ENCODE measurements around the gene PLXNB1. TPM values are rescaled to one million over a fixed set of nuclear protein-coding genes. Genes with fewer than 3 reads are reported as not detected.
A peak's percentile ranks its signal among the peaks of the same experiment; 100 is the strongest.

The PLXNB1 gene
- total and polyA plus RNA-seq, 12 donors: 3.4 to 115 (median 13.7) TPM

DNA sequence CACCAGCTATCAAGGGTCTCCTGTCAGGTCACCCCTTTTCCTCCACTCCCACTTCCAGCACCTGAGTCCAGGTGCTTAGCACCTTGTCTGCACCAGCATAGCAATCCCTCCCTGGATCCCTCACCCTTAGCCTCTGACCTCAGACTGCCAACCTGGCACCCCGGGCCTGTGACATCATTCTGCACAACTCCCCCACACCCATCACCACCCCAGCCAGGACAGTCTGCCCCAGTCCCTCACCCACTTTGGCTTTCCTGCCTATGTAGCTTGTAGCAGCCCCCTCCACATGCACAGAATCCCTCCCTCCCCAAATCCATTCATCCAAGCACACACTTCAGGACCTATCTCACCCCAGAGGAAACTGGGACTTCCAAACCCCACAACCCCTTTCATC is 819 bp upstream of the PLXNB1 start:
- TF ChIP-seq, protein P1, sequence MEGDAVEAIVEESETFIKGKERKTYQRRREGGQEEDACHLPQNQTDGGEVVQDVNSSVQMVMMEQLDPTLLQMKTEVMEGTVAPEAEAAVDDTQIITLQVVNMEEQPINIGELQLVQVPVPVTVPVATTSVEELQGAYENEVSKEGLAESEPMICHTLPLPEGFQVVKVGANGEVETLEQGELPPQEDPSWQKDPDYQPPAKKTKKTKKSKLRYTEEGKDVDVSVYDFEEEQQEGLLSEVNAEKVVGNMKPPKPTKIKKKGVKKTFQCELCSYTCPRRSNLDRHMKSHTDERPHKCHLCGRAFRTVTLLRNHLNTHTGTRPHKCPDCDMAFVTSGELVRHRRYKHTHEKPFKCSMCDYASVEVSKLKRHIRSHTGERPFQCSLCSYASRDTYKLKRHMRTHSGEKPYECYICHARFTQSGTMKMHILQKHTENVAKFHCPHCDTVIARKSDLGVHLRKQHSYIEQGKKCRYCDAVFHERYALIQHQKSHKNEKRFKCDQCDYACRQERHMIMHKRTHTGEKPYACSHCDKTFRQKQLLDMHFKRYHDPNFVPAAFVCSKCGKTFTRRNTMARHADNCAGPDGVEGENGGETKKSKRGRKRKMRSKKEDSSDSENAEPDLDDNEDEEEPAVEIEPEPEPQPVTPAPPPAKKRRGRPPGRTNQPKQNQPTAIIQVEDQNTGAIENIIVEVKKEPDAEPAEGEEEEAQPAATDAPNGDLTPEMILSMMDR (IDR thresholded peaks at IDR 0.05): no peak
- TF ChIP-seq POLR2A (IDR thresholded peaks at IDR 0.05): no peak
- no peaks in the 10 kb centered on the region for H3K27me3 ChIP-seq
- no peak for DNase-seq
- no peaks in the 10 kb centered on the region for H3K9me3 ChIP-seq (replicated peaks in 1 of 3)
- H3K4me1 ChIP-seq (replicated peaks in 1 of 2): peaks cover 7 to 19% of the 10 kb centered on the region in 2 donors
- H3K27ac ChIP-seq: peak overlapping the region in 1 of 5 donors; percentile 79
- WGBS, 4 donors: 71 to 88% (median 79%) methylated on average over 1 of the region's 1 CpG
- no peak overlapping the region for H3K4me3 ChIP-seq
- intact Hi-C loops (cut with DNase I): loop anchor here (1.0 to 10.0 kb wide), 3 partner anchors 28 to 236 kb away; no protein-coding TSS in a partner anchor
- peaks cover 0 to 20% of the 10 kb centered on the region in 2 donors for H3K36me3 ChIP-seq (replicated peaks in 1 of 2)

GRCh38 chr3:48429317-48429959 is 448 bp downstream of the PLXNB1 start:
- H3K4me3 ChIP-seq: peak overlapping the region; percentile 28 to 93 (median 62)
- peaks cover 0 to 20% of the 10 kb centered on the region in 2 donors for H3K36me3 ChIP-seq (replicated peaks in 1 of 2)
- peak; percentile 27 to 70 (median 52) for DNase-seq
- H3K27me3 ChIP-seq: no peaks in the 10 kb centered on the region
- no peaks in the 10 kb centered on the region for H3K9me3 ChIP-seq (replicated peaks in 1 of 3)
- WGBS, 4 donors: 0 to 1% (median 0%) methylated on average over 11 to 86 of the region's 86 CpGs
- peak in 1 of 2 donors; percentile 56 for TF ChIP-seq POLR2A (IDR thresholded peaks at IDR 0.05)
- TF ChIP-seq, protein P1 (IDR thresholded peaks at IDR 0.05): peak in 1 of 6 experiments; percentile 27
- intact Hi-C loops (cut with DNase I): no loop called here
- H3K4me1 ChIP-seq (replicated peaks in 1 of 2): peaks cover 7 to 19% of the 10 kb centered on the region in 2 donors
- peak overlapping the region in 4 of 5 donors; percentile 53 to 79 (median 66) for H3K27ac ChIP-seq

GRCh38 chr3:48428572-48429316 is 1.1 kb downstream of the PLXNB1 start:
- peak in 5 of 7 donors; percentile 23 to 63 (median 39) for DNase-seq
- intact Hi-C loops (cut with DNase I): no loop called here
- TF ChIP-seq, protein P1 (IDR thresholded peaks at IDR 0.05): no peak
- peak in 1 of 2 donors; percentile 25 for TF ChIP-seq POLR2A (IDR thresholded peaks at IDR 0.05)
- H3K4me1 ChIP-seq (replicated peaks in 1 of 2): peaks cover 7 to 19% of the 10 kb centered on the region in 2 donors
- peak overlapping the region; percentile 28 to 93 (median 62) for H3K4me3 ChIP-seq
- H3K9me3 ChIP-seq (replicated peaks in 1 of 3): no peaks in the 10 kb centered on the region
- no peaks in the 10 kb centered on the region for H3K27me3 ChIP-seq
- H3K27ac ChIP-seq: peak overlapping the region in 4 of 5 donors; percentile 53 to 79 (median 66)
- peaks cover 0 to 19% of the 10 kb centered on the region in 2 donors for H3K36me3 ChIP-seq (replicated peaks in 1 of 2)
- 3 to 11% (median 5%) methylated on average over 12 to 60 of the region's 60 CpGs for WGBS, 4 donors

DNA sequence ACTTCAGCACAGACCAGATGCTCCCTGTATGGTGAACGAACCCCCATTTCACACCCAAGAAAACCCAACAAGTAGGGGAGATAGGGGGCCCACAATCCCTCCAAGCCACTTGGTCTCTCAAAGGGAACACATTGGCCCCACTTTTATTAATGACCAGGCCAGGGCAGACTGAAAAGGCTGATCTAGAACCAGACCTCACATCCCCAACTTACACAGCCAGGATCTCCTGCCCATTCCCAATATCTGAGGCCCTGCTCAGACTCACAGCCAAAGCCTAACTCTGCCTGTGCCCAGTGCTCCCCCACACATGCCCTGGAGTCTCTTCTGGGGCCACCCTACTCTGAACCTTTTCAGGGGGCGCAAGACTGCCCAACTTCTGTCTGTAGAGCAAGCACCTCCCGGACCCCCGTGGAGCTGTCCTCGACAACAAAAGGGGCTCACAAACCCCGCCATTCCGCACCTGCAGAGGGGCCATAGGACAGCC is 1.8 kb downstream of the PLXNB1 start:
- Histone ChIP-seq H3K4me3 (peak overlapping the region in 1 of 4 donors; percentile 93), H3K36me3 (replicated peaks in 1 of 2) (peaks cover 0 to 13% of the 10 kb centered on the region in 2 donors), H3K4me1 (replicated peaks in 1 of 2) (peaks cover 7 to 19% of the 10 kb centered on the region in 2 donors), H3K27me3 (no peaks in the 10 kb centered on the region), H3K27ac (peak overlapping the region in 2 of 5 donors; percentile 76 to 79), H3K9me3 (replicated peaks in 1 of 3) (no peaks in the 10 kb centered on the region)
- TF ChIP-seq, protein P1 (IDR thresholded peaks at IDR 0.05): no peak
- TF ChIP-seq POLR2A (IDR thresholded peaks at IDR 0.05): no peak
- DNase-seq: no peak
- WGBS, 4 donors: 65 to 83% (median 77%) methylated on average over 2 to 7 of the region's 7 CpGs
- intact Hi-C loops (cut with DNase I): no loop called here
